ENCODE measurements around the gene CREG2.

Gene CREG2

DNA sequence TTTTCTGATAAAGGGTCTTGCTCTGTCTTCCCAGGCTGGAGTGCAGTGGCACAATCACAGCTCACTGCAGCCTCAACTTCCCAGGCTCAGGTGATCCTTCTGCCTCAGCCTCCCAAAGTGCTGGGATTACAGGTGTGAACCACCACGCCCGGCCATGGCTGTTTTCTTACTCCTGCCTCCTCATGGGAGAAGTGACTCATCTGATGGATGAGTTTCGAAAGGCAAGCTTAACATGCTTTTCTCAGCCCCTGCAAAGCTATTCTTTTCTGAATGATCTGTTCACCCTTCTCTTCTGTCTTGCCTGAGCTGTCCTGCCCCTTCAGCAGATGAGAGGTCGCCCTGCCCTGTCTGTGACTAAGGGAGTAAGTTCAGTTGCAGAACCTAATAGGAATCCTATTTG lies 929 bp upstream of the CREG2 start:
- Histone ChIP-seq H3K36me3 (ENCODE audit: control insufficient read depth, insufficient read depth, low read length) (no peaks in the 10 kb centered on the region), H3K27me3 (ENCODE audit: control insufficient read depth, insufficient read depth, low read length) (peaks cover 3% of the 10 kb centered on the region), H3K79me2 (no peaks in the 10 kb centered on the region), H3K9me3 (ENCODE audit: control insufficient read depth, low read length) (no peaks in the 10 kb centered on the region), H3K9ac (no peak overlapping the region), H3K4me3 (ENCODE audit: low read depth, low read length) (no peak overlapping the region), H3K4me2 (ENCODE audit: low read length) (no peak overlapping the region), H2AFZ (no peak overlapping the region), H3K4me1 (no peaks in the 10 kb centered on the region), H3K27ac (no peak overlapping the region)
- TF ChIP-seq, protein P1, sequence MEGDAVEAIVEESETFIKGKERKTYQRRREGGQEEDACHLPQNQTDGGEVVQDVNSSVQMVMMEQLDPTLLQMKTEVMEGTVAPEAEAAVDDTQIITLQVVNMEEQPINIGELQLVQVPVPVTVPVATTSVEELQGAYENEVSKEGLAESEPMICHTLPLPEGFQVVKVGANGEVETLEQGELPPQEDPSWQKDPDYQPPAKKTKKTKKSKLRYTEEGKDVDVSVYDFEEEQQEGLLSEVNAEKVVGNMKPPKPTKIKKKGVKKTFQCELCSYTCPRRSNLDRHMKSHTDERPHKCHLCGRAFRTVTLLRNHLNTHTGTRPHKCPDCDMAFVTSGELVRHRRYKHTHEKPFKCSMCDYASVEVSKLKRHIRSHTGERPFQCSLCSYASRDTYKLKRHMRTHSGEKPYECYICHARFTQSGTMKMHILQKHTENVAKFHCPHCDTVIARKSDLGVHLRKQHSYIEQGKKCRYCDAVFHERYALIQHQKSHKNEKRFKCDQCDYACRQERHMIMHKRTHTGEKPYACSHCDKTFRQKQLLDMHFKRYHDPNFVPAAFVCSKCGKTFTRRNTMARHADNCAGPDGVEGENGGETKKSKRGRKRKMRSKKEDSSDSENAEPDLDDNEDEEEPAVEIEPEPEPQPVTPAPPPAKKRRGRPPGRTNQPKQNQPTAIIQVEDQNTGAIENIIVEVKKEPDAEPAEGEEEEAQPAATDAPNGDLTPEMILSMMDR (IDR thresholded peaks at IDR 0.05) = no peak

DNA sequence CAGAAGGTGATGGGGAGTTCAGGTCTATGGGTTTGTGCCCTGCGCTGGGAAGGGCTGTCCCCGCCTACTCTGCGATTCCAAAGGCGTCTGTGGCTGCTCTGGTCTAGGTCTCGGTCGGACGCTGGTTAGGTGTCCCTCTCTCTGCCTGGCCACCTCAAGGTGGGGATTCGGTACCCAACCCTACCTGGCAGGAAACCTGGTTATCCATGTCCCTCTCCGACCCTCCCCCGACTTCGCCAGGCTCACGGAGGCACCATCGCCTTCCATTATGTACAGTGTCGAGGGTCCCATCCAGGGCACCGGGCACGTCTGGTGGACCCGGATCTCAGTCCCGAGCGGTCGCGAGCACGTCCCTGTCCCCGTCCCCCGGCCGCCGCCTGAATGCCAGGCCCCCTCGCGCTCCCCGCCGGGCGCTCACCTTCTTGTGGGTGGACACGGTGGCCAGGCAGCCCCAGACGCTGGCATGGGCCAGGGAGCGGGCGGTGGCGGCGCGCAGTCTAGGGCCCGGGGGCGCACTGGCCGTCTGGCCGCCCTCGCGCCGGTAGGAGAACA lies 628 bp downstream of the CREG2 start:
- peaks cover 8% of the 10 kb centered on the region for H3K27me3 ChIP-seq (ENCODE audit: control insufficient read depth, insufficient read depth, low read length)
- no peaks in the 10 kb centered on the region for H3K4me1 ChIP-seq
- TF ChIP-seq, protein P1 (IDR thresholded peaks at IDR 0.05) = no peak
- peak overlapping the region; percentile 77 for H3K4me2 ChIP-seq (ENCODE audit: low read length)
- H3K36me3 ChIP-seq (ENCODE audit: control insufficient read depth, insufficient read depth, low read length) = no peaks in the 10 kb centered on the region
- H3K9ac ChIP-seq = no peak overlapping the region
- H3K27ac ChIP-seq = no peak overlapping the region
- no peaks in the 10 kb centered on the region for H3K9me3 ChIP-seq (ENCODE audit: control insufficient read depth, low read length)
- peak overlapping the region; percentile 47 for H3K4me3 ChIP-seq (ENCODE audit: low read depth, low read length)
- H2AFZ ChIP-seq = peak overlapping the region; percentile 88
- no peaks in the 10 kb centered on the region for H3K79me2 ChIP-seq

DNA sequence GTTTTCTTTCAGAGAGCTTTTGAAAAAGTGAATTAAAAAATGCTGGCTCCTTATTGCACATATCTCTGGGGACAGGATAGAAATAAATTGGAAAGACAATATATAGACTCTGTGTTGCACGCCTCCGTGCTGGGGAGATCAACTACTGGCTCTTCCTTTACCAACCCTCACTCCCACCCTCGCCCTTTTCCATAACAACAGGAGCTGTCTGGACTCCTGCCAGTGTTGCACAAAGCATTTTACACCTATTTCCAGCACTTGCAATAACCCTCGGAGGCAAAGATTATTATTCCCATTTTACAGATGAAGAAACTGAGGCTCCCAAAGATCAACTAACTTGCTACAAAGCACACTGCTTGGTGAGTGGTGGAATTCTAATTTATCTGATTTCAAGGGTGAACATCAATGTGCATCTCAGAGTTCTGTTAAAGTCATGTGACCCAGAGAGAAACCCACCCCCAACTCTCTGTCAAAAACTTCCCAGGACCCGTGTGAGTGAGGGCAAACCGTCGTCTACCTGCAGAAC lies 4.2 kb downstream of the CREG2 start:
- no peak overlapping the region for H2AFZ ChIP-seq
- no peaks in the 10 kb centered on the region for H3K36me3 ChIP-seq (ENCODE audit: control insufficient read depth, insufficient read depth, low read length)
- no peak overlapping the region for H3K4me3 ChIP-seq (ENCODE audit: low read depth, low read length)
- H3K9ac ChIP-seq = no peak overlapping the region
- TF ChIP-seq, protein P1 (IDR thresholded peaks at IDR 0.05) = no peak
- H3K4me2 ChIP-seq (ENCODE audit: low read length) = no peak overlapping the region
- H3K79me2 ChIP-seq = no peaks in the 10 kb centered on the region
- no peaks in the 10 kb centered on the region for H3K9me3 ChIP-seq (ENCODE audit: control insufficient read depth, low read length)
- no peaks in the 10 kb centered on the region for H3K4me1 ChIP-seq
- H3K27me3 ChIP-seq (ENCODE audit: control insufficient read depth, insufficient read depth, low read length) = peaks cover 8% of the 10 kb centered on the region
- no peak overlapping the region for H3K27ac ChIP-seq

DNA sequence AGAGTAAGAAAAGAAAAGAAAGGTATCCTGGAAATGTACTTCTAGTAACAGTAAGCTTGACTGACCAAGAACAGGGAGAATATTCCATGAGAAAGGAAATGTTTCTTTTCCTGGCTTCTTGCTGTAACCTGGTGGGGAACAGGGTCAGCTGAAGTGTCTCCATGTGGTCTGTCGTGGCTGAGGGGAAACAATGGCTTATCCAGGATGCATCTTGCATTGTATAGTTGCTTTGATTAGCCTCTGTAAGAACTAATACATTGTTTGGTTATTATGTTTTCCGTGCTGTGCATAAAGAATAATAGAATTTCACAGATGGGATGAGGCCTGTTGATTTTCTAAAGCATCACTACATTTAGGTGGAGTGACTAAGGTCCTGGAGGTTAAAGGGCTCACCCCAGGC lies 4.9 kb downstream of the CREG2 start:
- Histone ChIP-seq H3K36me3 (ENCODE audit: control insufficient read depth, insufficient read depth, low read length) (no peaks in the 10 kb centered on the region), H2AFZ (no peak overlapping the region), H3K79me2 (no peaks in the 10 kb centered on the region), H3K27ac (no peak overlapping the region), H3K4me2 (ENCODE audit: low read length) (no peak overlapping the region), H3K9ac (no peak overlapping the region), H3K4me3 (ENCODE audit: low read depth, low read length) (no peak overlapping the region), H3K9me3 (ENCODE audit: control insufficient read depth, low read length) (no peaks in the 10 kb centered on the region), H3K4me1 (no peaks in the 10 kb centered on the region), H3K27me3 (ENCODE audit: control insufficient read depth, insufficient read depth, low read length) (peaks cover 8% of the 10 kb centered on the region)
- TF ChIP-seq, protein P1 (IDR thresholded peaks at IDR 0.05) = no peak

DNA sequence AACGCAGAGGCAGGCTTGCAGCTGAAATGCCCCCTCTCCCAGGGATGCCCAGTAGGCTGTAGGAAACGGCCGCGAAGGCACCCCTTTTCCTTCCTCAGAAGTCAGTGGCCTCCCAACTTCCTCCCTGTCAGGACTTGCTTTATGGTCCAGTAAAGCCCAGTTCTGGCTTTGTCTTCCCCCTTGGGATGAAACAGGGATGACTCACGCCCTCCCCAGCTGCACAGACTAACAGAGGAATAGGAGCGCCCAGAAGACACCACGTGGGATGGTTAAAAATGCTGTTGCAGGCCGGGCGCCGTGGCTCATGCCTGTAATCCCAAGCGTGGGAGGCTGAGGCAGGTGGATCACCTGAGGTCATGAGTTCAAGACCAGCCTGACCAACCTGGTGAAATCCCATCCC lies 6.9 kb downstream of the CREG2 start:
- Histone ChIP-seq H3K79me2 (no peaks in the 10 kb centered on the region), H2AFZ (no peak overlapping the region), H3K27ac (no peak overlapping the region), H3K4me1 (no peaks in the 10 kb centered on the region), H3K9ac (no peak overlapping the region), H3K27me3 (ENCODE audit: control insufficient read depth, insufficient read depth, low read length) (peaks cover 8% of the 10 kb centered on the region), H3K4me3 (ENCODE audit: low read depth, low read length) (no peak overlapping the region), H3K4me2 (ENCODE audit: low read length) (no peak overlapping the region), H3K9me3 (ENCODE audit: control insufficient read depth, low read length) (no peaks in the 10 kb centered on the region), H3K36me3 (ENCODE audit: control insufficient read depth, insufficient read depth, low read length) (no peaks in the 10 kb centered on the region)
- TF ChIP-seq, protein P1 (IDR thresholded peaks at IDR 0.05) = no peak
